HG03460 (cell line): Measurements from ENCODE around the gene PSMD14.
"Not testable (repeated sequence)": the region's sequence is repeated elsewhere in the genome, so short reads cannot be mapped to it uniquely, and the experiment has no call there.

Experiments used
- ATAC-seq: cut with Tn5 transposase; IDR thresholded peaks from one replicate; pipeline ENCODE4 v1.9.1; 2021; ENCODE audit not compliant: unreplicated experiment

The PSMD14 gene

DNA sequence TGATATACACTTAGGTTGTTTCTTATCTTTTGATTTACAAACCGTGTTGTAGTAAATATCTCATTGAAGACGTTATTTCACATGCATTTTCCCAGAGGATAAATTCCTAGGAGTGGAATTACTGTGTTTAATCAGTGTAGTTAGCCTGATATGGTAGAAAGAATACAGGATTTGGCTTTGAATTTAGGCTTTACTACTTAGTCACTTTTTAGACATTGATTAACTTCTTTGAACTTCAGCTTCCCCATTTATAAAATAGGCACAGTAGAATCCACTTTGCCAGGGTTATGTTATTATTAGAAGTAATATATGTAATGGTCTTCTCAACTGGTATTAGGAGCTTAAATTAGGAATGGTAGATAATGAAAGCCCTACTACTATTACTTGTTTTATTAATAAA, 27.4 kb downstream of the PSMD14 start:
- no peak for ATAC-seq

DNA sequence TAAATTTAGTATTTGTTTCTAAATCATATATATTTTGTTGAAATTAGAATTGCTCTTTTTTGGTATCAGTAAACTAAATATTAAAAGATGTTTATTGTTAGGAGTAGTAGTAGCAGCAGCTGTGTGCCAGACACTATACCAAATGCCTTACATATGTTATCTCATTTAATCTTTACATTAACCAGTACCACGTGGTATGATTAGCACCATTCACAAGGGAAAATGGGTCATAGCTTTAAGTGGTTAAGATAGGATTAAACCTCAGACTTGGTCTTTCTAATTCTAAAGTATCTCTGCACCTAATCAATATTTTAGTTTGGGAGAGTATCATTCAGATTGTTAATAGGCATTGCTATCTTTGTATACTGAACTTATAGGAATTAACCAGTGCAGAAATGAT, 29.0 kb downstream of the PSMD14 start:
- ATAC-seq = no peak

DNA sequence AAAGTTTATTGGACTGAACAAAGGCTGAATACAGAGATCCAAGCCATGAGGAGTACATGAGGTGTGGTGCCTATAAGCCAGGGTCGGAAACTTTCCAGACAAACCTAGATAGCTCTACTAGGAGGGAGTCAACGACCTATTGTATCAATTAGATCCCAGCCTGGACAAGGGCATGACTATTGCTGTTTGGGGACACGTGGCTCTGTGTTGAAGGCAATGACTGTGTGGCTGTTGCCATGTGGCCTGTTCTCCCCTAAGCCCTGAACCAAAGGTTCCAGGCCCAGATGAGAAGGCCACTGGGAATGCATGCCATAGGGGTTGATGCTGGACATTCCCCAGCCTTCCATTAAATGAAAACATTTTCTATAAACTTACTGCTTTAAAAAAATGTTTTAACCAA, 31.3 kb downstream of the PSMD14 start:
- ATAC-seq = not testable (repeated sequence)

DNA sequence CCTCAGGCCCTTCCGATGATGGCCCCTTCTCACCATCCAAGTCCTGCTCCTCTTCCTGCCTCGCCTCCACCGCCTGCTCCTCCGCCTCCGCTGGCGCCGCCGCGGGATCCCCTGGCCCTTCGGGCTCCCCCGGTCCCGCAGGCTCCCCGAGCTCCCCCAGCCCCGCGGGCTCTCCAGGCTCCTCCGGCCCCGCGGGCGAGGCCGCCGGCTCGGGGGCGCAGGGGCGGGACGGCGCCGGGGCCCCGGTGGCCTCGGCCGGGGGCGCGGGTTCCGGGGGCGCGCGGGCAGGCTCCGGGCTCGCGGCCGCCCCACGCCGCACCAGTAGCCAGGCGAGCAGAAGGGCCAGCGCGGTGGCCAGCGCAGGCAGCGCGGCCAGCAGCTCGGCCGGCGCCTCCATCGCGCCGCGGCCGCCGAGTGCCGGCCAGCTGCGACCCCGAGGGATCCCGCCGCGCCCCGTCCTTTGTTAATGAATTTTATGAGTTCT, 32.7 kb downstream of the PSMD14 start:
- not testable (repeated sequence) for ATAC-seq

DNA sequence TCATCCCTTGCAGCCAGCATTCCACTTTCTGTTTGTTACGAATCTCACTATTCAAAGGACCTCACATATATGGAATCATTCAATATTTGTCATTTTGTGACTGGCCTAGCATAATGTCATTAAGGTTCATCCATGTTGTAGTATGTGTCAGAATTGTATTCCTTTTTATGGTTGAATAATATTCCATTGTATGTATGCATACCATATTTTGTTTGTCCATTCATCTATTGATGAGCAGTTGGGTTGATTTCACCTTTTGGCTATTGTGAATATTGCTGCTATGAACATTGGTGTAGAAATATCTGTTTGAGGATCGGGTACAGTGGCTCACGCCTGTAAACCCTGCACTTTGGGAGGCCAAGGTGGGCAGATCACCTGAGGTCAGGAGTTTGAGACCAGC, 35.0 kb downstream of the PSMD14 start:
- no peak for ATAC-seq

DNA sequence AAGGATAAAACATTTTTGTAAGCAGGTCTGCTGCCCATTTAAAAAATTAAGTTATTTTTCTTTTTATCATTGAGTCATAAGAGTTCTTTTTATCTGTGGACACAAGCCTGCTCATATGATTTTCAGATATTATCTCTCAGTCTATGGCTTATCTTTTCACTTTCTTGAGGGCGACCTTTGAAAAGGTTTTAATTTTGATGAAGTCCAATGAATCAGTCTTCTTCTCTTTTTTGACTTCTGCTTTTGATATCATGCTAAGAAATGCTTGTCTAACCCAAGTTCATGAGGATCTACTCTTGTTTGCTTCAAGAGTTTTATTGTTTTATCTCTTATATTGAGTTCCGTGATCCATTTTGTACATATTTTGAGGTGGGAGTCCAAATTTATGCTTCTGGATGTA, 36.5 kb downstream of the PSMD14 start:
- no peak for ATAC-seq

DNA sequence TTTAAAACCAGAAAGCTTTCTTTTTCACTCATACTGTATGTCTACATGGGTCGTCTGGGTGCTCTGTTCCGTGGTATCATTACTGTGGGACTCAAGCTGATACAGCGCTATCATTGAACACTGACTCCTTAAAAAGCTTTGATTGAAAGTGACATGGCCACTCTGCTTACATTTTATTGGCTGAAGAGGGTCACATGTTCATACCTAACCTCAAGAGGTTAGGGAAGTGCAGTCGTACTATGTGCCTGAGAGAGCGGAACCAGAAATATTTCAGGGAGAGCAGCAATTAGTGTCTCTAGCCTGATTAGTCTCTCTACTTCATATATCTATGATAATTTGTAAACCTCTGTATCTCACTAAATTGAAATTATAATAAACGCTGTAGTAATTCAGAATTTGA, 43.5 kb downstream of the PSMD14 start:
- no peak for ATAC-seq

DNA sequence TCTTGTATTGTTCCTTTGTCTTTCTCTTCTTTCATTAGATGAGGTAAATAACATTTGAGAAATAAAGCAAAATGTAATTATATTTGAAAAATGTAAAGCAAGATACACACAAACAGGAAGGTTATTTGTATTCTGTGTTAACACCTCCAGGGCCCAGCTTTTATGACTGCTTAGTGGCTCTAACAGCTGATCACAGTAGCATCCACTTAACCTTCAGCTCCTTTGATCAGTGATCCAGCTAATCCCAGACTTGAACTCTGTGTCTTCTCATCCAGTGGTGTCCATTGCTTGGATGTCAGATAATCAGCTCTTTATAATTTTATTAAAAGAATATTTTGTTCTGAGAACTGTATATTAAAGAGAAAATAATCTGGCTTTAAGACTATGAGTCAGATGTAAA, 44.5 kb downstream of the PSMD14 start:
- no peak for ATAC-seq

DNA sequence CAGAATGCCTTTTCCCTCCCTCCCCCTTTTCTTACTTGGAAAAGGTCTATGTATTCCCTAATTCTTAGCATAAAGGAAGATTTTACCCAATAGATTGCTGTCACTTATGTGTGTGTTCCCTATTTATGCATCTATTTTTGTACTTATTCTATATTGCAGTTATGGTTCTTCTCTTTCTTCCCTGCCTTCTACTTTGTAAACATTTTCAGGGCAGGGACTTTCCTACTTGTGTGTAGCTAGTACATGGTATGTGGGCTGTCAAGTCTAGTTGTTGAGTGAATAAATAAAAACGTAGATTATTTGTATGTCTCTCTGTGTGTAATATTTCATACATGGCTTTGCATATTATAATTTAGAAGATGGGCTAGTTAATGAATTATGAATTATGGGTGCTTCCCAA, 45.3 kb downstream of the PSMD14 start:
- no peak for ATAC-seq

DNA sequence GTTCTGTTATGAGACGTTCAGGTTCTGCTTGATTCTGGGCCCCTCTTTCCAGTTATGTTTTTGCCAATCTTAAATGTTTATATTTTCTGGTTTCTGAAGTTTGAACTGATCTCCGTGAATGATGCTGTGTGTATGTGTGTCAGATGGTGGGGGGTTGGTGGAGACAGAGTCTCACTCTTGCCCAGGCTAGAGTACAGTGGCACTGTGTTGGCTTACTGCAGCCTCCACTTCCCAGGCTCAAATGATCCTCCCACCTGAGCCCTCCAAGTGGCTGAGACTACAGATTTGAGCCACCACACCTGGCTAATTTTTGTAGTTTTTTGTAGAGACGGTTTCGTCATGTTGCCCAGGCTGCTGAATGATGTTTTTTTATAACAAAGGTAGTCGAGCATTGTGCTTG, 45.9 kb downstream of the PSMD14 start:
- no peak for ATAC-seq

DNA sequence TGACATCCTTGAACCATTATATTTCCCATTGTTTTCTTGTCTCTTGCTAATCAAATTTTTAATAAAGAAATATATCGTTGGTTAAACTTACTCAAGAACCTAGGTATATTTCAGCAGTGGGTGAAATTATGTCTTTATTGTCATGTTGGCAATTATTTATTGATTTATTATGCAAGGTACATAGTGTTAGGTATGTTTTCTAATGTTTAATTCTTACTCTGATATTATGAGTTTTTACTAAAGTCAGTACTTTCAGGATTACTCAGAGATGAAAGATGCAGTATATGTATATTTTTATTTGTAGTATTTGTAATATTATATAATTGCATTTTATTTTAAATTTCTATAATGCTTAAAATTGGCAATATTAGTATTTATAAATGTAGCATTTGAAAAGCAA, 46.9 kb downstream of the PSMD14 start:
- ATAC-seq = no peak

DNA sequence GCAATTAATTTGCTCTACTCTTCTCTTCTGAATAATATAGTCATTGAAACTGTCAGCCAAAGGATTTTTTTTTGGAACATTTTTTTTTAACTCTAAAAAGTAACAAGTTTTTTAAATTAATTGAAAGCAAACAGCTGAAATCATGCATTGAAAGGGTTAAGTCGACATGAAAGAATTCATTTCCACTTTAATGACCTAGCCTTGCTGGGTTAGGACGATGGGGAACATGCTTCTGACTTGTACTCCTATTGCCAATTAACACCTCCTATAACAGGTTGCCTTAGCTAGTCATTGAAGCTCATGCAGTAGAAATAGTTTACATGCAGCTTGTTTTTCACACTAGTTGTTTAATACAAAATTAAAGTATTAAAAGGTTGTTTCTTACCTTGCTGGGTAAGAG, 47.8 kb downstream of the PSMD14 start:
- ATAC-seq = no peak

DNA sequence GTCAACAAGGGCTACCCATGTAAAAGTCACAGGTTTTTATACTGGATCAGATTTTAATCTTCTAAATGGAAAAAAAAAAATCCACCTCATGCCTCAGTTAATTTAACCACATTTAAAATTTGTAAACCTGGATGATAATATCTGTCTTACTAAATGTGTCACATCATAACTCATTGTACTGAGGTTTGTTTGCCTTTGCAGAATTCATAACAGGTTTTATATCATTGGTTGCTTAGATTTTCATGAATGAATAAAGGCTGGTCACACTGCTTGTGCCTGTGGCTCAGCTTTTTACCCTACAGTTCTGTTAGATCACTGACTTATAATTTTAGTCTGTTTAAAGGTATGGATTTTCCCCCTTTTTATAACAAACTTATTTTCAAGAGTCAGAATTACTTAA, 48.9 kb downstream of the PSMD14 start:
- ATAC-seq = no peak

DNA sequence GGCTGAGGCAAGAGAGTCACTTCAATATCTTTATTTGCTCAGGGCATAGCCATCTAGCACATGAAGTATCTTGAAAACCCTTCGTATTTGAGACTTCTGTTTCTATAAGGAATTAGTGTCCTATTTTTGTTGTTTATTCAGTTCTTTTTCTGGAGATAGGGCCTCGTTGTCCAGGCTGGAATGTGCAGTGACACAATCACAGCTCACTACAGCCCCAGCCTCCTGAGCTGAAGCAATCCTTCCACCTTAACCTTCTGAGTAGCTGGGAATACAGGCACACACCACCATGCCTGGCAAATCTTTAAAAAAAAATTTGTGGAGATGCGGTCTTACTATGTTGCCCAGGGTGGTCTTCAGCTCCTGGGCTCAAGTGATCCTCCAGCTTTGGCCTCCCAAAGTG, 50.6 kb downstream of the PSMD14 start:
- no peak for ATAC-seq

DNA sequence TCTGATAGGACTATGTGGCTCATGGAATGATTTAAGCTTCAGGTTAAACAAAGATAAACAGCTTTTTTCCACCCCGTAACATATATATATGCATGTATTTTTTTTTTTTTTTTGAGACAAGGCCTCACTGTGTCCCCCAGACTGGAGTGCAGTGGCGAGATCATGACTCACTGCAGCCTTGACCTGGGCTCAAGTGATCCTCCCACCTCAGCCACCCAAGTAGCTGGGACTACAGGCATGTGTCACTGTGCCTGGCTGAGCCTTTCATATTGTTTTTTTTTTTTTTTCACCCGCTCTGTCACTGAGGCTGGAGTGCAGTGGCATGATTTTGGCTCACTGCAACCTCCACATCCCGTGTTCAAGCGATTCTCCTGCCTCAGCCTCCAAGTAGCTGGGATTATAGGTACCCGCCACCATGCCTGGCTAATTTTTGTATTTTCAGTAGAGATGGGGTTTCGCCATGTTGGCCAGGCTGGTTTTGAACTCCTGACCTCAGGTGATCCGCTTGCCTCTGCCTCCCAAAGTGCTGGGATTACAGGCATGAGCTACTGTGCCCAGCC, 52.0 kb downstream of the PSMD14 start:
- not testable (repeated sequence) for ATAC-seq

DNA sequence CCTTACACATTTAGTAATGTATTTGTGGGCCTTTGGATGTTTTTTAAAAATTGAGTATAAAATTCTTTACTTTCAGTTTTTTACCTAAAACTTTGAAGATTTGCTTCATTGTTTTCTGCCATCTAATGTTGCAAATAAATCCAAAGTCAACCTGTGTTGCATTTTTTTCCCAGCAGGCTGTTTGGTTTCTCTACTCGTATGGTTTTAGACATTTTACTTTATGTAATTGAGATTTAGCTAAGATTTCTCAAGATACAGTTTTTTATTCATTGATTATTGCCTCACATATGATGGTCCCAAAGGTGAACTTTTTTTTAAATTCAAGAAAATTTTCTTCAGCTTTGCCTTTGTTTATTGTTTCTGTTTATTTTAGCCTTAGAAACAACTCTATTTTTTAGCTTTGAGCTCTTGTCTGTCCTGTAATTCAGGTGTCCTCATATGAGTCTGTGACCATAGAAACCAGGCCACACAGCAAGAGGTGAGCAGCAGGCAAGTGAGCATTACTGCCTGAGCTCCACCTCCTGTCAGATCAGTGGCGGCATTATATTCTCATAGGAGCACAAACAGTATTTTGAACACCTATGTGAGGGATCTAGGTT, 54.4 kb downstream of the PSMD14 start:
- ATAC-seq = no peak

DNA sequence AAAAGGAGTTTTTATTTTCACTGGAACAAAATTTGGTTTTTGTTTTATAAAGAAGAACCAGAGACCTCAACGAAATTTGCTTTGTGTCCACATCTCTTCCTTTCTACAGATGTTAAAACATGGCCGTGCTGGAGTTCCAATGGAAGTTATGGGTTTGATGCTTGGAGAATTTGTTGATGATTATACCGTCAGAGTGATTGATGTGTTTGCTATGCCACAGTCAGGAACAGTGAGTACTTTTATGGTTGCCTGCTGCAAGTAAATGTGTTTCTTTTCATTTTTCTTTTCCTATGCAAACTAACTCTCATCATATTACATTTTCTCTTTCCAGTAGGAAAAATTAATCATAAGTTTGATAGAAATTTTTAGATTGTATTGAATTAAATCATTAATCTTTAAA, 59.5 kb downstream of the PSMD14 start:
- ATAC-seq = no peak

DNA sequence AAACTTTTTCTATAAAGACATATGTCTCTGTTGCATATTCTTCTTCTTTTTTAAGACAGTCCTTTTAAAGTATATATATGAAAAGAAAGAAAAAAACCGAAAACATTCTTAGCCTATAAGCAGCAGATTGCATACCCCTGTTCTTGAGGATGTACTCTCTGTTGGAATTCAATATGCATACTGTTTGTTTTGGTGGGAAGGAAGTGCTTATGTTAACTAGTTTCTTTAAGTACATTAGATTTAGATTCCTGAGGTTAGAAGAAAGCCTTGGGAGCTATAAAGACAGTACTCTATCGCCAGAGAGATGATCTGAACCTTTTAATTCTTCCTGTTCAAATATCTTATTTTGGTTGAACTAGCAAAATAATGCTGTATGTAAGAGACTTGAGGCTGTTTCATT, 61.1 kb downstream of the PSMD14 start:
- ATAC-seq = no peak

DNA sequence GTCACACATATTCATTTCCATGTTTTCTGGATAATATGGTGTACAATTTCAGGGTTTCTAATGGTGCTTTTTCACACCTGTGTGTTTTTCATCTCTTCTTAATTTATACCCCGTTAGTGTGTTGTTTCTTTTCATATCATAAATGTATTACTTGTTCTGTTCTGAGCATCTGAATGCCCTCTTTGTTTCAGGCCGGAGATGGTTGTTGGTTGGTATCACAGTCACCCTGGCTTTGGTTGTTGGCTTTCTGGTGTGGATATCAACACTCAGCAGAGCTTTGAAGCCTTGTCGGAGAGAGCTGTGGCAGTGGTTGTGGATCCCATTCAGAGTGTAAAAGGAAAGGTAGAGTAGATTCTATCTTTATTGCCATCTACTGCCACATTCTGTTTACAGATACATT, 62.8 kb downstream of the PSMD14 start:
- no peak for ATAC-seq

DNA sequence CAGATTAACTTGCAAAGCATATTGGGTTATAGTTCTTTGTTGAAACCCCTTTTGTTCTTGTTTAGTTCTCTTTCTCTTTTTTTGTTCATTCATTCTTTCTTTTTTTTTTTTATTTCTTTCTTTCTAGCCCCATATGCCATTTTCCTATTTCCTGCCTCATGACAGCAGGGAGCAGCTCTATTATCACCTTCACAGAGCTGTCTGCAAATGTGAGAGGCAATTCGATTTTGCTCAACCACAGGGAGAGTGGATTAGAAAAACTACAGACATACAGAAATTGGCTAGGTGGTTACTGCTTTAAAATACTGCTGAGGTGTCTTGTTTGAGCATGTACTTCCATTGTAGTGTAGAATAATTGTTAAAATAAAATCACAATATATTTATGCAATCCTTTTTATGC, 63.6 kb downstream of the PSMD14 start:
- ATAC-seq = no peak

DNA sequence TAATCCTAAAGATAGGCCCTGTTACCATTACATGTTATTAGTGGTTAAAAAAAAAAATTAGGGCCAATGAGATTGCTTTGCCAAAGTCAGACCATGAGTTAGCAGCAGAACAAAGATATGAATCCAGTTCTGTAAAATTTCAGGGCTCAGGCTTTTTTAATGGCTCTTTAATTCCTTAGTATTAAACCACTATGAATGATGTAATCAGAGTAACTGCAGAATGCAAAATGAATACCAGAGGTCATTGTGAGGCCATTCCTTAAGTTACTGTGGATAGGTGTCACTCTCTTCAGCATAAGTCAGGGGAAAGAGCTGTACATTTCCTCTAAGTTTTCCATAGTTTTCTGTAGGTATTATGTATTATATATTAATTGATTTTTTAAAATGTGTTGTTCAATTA, 65.7 kb downstream of the PSMD14 start:
- no peak for ATAC-seq

DNA sequence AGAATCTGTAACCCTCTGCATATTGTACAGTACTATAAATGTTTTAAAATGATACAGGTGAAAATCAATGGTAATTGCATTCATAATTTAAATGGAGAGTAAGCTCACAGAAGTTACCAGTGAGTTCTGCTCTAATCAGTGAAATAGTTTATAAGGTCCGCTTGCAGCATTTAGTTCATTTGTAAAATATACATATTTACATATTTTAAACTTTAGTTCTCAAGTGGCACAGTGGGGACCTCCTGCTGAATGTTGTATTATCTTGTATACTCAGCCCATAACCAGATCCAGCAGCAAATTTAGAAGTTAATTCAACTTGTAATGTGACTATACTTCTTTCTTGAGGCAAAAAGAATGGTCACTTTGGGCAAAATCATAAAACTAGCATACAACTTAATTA, 66.2 kb downstream of the PSMD14 start:
- no peak for ATAC-seq

DNA sequence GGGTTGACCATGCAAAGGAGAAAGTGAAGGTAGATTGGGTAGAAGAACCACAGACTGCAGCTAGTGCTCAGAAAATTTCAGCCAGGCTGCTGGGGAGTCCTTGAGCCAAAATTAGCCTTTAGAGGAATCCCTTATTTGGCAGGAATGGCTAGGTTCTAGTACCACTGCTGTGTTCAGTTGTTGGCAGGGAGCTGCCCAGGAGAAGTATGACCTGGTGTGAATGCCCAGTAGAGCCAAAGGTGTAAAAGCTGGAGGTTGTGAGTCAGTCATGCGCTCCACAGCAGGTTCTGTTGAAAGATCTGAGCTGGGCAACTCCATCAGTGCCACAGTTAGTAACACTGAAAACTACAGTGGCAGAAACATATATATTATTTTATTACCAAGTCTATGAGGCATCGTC, 71.5 kb downstream of the PSMD14 start:
- ATAC-seq = no peak
